HG02798 (cell line): ENCODE data around the gene TMEM128.
A peak's percentile ranks its signal among the peaks of the same experiment; 100 is the strongest.

Experiments used
- ATAC-seq: cut with Tn5 transposase; IDR thresholded peaks from one replicate; pipeline ENCODE4 v1.9.1; 2021; ENCODE audit warnings: mild to moderate bottlenecking; ENCODE audit not compliant: unreplicated experiment, poor library complexity

The TMEM128 gene

GRCh38 chr4:4248029-4248884 is at the start of gene TMEM128:
Gene TMEM128 (minus strand): TSS chr4:4248223. CDS start chr4:4248202, 21 bp downstream.
- ATAC-seq, result peak; percentile 99

GRCh38 chr4:4296283-4296846 is 48.3 kb upstream of the TMEM128 start:
- ATAC-seq, result no peak

GRCh38 chr4:4293279-4293678 is 45.3 kb upstream of the TMEM128 start:
- ATAC-seq, result no peak

GRCh38 chr4:4289941-4290850 is 42.2 kb upstream of the TMEM128 start, which contains the start of the genes LYAR and ZBTB49:
Gene LYAR (minus strand): TSS chr4:4290154. CDS start chr4:4283742, 6,412 bp downstream.
Gene ZBTB49 (plus strand): TSS chr4:4290251. CDS start chr4:4299946, 9,695 bp downstream.
- peak; percentile 89 for ATAC-seq

- ATAC-seq, result peak; percentile 8
Observed at GRCh38 chr4:4289597-4289940, 41.5 kb upstream of the TMEM128 start.

- ATAC-seq, result no peak
Observed at GRCh38 chr4:4289055-4289454, 41.0 kb upstream of the TMEM128 start.

- ATAC-seq, result no peak
Observed at GRCh38 chr4:4288098-4288497, 40.1 kb upstream of the TMEM128 start.

GRCh38 chr4:4284827-4285618 is 37.0 kb upstream of the TMEM128 start:
- no peak for ATAC-seq

- no peak for ATAC-seq
Observed at GRCh38 chr4:4281787-4282186, 33.8 kb upstream of the TMEM128 start.

- no peak for ATAC-seq
Observed at GRCh38 chr4:4277531-4277930, 29.5 kb upstream of the TMEM128 start.

- no peak for ATAC-seq
Observed at GRCh38 chr4:4274226-4274625, 26.2 kb upstream of the TMEM128 start.

- ATAC-seq, result no peak
Observed at GRCh38 chr4:4271912-4272311, 23.9 kb upstream of the TMEM128 start.

GRCh38 chr4:4270529-4270928 is 22.5 kb upstream of the TMEM128 start:
- no peak for ATAC-seq

GRCh38 chr4:4269856-4270255 is 21.8 kb upstream of the TMEM128 start:
- ATAC-seq, result no peak

GRCh38 chr4:4269331-4269731 is 21.3 kb upstream of the TMEM128 start:
- no peak for ATAC-seq

GRCh38 chr4:4268776-4269175 is 20.8 kb upstream of the TMEM128 start:
- no peak for ATAC-seq

GRCh38 chr4:4267981-4268380 is 20.0 kb upstream of the TMEM128 start:
- no peak for ATAC-seq

- no peak for ATAC-seq
Observed at GRCh38 chr4:4260185-4260751, 12.2 kb upstream of the TMEM128 start.

GRCh38 chr4:4259484-4260100 is 11.6 kb upstream of the TMEM128 start:
- no peak for ATAC-seq
